Testis (tissue), 2 donors: Measurements from ENCODE around the gene PLB1.

Experiments
- CTCF ChIP-seq, 3 experiments: fragments of 450-650 bp in 2 of 3; fragments of 200-600 bp in 1 of 3; sonication (generic) in 1 of 3; IDR thresholded peaks; one replicate each; pipeline ENCODE4 v1.5.1; 2016 to 2019; ENCODE audit warnings: antibody characterized with exemption in 3 of 3, mild to moderate bottlenecking in 2 of 3, moderate library complexity in 1 of 3
- POLR2A ChIP-seq: fragments of 450-650 bp; IDR thresholded peaks from one replicate; pipeline ENCODE4 v1.6.1; 2017; ENCODE audit warnings: antibody characterized with exemption, mild to moderate bottlenecking, moderate library complexity

DNA sequence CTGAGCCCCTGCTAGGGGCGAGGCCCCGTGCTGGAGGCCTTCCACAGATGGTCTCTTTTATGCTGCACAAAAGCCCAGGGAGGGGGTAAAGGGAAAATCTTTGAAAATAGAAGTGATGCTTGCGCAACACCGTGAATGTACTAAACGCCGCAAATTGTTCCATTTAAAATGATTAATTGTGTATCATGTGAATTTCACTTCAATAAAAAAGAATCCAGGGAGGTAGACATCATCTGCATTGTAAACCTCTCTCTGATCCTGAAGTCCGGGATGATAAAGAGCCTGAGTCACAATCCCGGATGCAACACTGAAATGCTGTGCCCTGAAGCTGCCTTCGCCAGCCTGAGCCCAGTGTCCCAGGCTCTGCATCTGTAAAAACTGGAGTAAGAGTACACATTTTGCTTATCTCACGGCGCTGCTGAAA is 148.1 kb downstream of the PLB1 start:
- TF ChIP-seq POLR2A, result no peak
- no peak for TF ChIP-seq CTCF (IDR thresholded peaks at IDR 0.05)
